Muscle layer of colon (tissue), 2 donors: Measurements from ENCODE around the gene PLCH1.
"Not testable (repeated sequence)": the region's sequence is repeated elsewhere in the genome, so short reads cannot be mapped to it uniquely, and the experiment has no call there.

Source experiments
- H3K27ac ChIP-seq: one replicate; pipeline ENCODE4 v1.7.0; 2013; ENCODE audit warnings: low read depth, mild to moderate bottlenecking, low read length, moderate library complexity
- H3K27me3 ChIP-seq, 2 donors: one replicate each; pipeline ENCODE4 v1.7.0; 2013; ENCODE audit warnings: low read length in 2 of 2, mild to moderate bottlenecking in 2 of 2; ENCODE audit not compliant: insufficient read depth in 2 of 2, control insufficient read depth in 1 of 2
- H3K36me3 ChIP-seq: one replicate; pipeline ENCODE4 v1.7.0; 2013; ENCODE audit warnings: mild to moderate bottlenecking, low read length; ENCODE audit not compliant: insufficient read depth
- H3K4me1 ChIP-seq: one replicate; pipeline ENCODE4 v1.7.0; 2013; ENCODE audit warnings: mild to moderate bottlenecking, low read length; ENCODE audit not compliant: insufficient read depth
- H3K4me3 ChIP-seq, 2 donors: one replicate each; pipeline ENCODE4 v1.7.0; 2013; ENCODE audit warnings: low read length in 2 of 2, low read depth in 1 of 2, mild to moderate bottlenecking in 1 of 2, moderate library complexity in 1 of 2
- H3K9ac ChIP-seq: one replicate; pipeline ENCODE4 v1.7.0; 2013; ENCODE audit warnings: low read length
- H3K9me3 ChIP-seq: one replicate; pipeline ENCODE4 v1.7.0; 2013; ENCODE audit warnings: mild to moderate bottlenecking, low read length
- donor health status: abdominal sarcoma.
- donor health status: Adenocarcinoma of cecum.

The PLCH1 gene

DNA sequence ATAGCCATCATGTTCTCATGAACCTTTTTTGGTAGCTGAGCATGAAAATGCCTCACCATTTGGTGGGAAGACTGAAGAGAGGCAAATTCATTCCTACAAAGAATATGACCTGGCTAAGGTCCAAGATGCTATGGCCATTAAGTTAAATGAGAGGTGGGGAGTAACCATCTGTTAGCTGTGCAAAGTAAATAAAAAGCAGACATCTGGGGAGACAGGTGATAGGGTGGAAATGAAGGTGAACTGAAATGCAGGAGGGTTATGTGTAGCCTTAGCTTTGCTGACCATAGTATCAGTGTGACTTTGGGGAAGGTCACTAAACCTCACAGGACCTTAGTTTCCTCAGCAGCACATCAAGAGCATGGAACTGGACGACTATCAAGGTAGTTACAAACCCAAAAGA lies 340.4 kb downstream of the PLCH1 start:
- Histone ChIP-seq H3K9me3 (no peaks in the 10 kb centered on the region), H3K36me3 (no peaks in the 10 kb centered on the region), H3K4me3 (no peak overlapping the region), H3K27ac (no peak overlapping the region), H3K4me1 (no peaks in the 10 kb centered on the region), H3K9ac (no peak overlapping the region), H3K27me3 (no peaks in the 10 kb centered on the region)

DNA sequence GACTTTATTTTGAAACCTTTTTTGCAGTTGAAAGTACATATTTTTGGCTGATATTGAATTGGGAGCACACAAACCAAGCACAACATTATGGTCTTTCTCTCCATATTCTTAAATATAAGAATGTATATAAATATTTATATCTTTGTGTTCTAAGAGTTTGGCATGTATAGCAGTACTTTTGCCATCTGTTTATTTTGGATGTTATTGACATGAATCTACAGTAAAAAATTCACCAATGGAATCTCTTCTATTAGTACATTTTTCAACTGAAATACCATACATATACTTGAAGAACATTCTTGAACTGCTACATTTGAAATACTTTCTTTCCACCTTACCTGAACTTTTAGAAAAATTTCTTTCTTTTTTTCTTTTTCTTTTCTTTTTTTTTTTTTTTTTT lies 342.2 kb downstream of the PLCH1 start:
- H3K9ac ChIP-seq, result no peak overlapping the region
- no peak overlapping the region for H3K27ac ChIP-seq
- no peaks in the 10 kb centered on the region for H3K9me3 ChIP-seq
- H3K4me1 ChIP-seq, result no peaks in the 10 kb centered on the region
- no peaks in the 10 kb centered on the region for H3K36me3 ChIP-seq
- H3K27me3 ChIP-seq, result no peaks in the 10 kb centered on the region
- no peak overlapping the region for H3K4me3 ChIP-seq

DNA sequence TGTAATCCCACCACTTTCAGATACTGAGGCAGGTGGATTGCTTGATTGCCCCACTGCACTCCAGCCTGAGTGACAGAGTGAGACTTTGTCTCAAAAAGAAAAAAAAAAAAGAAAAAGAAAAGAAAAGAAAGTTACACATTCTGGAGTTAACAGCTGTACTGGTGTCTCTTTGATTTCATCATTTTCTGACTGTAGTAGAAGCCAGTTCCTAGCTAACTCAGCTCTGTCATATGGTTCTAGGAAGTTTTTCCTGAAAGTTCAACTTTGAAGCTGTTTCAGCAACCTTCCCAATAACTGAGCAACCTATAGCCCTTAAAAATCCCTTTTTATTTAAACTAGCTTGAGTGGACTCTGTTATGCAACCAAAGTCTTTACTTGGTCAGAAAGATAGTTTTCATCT lies 346.8 kb downstream of the PLCH1 start:
- Histone ChIP-seq H3K27me3 (no peaks in the 10 kb centered on the region), H3K9ac (no peak overlapping the region), H3K27ac (no peak overlapping the region), H3K4me1 (no peaks in the 10 kb centered on the region), H3K36me3 (no peaks in the 10 kb centered on the region), H3K4me3 (no peak overlapping the region), H3K9me3 (no peaks in the 10 kb centered on the region)

DNA sequence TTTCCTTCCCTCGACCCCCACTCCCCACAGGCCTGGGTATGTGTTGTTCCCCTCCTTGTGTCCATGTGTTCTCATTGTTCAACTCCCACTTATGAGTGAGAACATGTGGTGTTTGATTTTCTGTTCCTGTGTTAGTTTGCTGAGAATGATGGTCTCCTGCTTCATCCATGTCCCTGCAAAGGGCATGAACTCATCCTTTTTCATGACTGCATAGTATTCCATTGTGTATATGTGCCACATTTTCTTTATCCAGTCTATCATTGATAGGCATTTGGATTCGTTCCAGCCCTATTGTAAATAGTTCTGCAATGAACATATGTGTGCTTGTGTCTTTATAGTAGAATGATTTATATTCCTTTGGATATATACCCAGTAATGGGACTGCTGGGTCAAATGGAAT lies 350.0 kb downstream of the PLCH1 start:
- H3K4me3 ChIP-seq, H3K9ac ChIP-seq, H3K27ac ChIP-seq, H3K27me3 ChIP-seq, H3K36me3 ChIP-seq, H3K4me1 ChIP-seq, H3K9me3 ChIP-seq: not testable (repeated sequence)

DNA sequence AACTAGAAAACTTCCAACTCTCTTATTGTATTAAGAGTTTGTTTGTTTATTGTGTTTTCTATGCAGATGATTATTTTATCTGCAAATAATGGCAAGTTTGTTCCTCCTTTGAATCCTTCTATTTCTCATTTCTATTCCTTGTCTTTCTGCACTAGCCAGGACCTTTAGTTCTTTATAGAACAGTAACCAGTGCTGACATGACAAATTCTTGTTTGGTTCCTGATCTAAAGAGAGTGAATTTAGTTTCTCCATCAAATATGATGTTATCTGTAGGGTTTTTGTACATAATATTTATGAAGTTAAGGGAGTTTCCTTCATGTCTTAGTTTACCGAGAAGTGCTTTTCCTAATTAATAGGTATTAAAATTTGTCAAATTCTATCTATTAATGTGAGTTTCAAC lies 350.6 kb downstream of the PLCH1 start:
- Histone ChIP-seq H3K27ac (no peak overlapping the region), H3K9ac (no peak overlapping the region), H3K36me3 (no peaks in the 10 kb centered on the region), H3K27me3 (no peaks in the 10 kb centered on the region), H3K4me1 (no peaks in the 10 kb centered on the region), H3K9me3 (no peaks in the 10 kb centered on the region), H3K4me3 (no peak overlapping the region)

DNA sequence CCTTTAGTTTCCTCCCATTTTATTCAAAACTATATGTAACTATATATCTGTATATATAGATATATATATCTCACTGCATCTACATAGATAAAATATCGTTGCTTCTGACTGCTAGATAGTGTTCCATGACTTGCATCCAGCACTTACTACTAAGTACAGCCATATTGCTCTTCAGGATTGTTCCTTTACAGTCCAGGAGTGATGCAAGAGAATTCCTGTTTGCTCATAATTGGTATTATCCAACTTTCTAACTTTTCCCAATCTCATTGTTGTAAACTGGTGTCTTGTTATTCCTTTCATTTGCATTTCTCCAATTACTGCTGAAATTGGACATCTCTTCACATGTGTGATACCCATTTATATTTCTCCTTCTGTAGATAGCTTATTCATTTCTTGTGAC lies 351.6 kb downstream of the PLCH1 start:
- Histone ChIP-seq H3K9ac (no peak overlapping the region), H3K4me1 (no peaks in the 10 kb centered on the region), H3K4me3 (no peak overlapping the region), H3K27ac (no peak overlapping the region), H3K27me3 (no peaks in the 10 kb centered on the region), H3K9me3 (no peaks in the 10 kb centered on the region), H3K36me3 (no peaks in the 10 kb centered on the region)

DNA sequence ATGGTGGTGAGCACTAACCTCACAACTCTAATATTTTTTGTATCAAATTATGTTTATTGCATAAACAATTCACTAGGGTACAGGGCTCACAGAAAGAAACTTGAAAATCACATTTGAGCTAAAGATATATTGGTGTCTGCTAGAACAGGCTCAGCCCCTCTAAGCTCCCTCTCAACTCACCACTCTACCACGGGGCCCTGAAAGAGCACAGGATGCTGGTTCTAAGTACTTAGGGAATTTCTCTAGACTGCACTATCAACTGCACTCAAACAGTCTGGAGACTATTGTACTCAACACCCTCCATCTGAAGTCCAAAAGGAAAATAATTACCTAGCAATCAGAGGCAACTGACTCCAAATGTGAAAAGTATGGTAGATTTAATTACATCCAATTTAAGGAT lies 352.7 kb downstream of the PLCH1 start:
- Histone ChIP-seq H3K4me3 (no peak overlapping the region), H3K27ac (no peak overlapping the region), H3K9ac (no peak overlapping the region), H3K9me3 (no peaks in the 10 kb centered on the region), H3K36me3 (no peaks in the 10 kb centered on the region), H3K27me3 (no peaks in the 10 kb centered on the region), H3K4me1 (no peaks in the 10 kb centered on the region)

DNA sequence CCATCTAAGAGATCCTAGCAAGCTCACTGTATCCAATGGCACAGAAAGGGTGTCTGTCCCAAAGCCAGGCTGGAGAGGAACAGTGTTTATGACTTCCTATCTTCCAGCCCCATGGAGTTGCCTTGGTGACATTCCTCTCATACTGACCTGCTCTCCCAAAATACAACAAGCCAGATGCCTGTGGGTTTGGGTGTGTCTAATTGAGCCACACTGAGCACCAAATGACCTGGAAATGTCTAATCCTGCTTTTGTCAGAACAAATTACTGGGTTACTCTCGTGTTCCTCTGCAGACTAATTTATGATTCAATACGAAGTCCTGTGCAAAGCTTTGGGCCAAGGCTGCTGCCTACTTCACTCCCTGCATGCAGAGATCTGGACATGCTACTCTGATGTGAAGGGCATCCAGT lies 353.3 kb downstream of the PLCH1 start:
- H3K27ac ChIP-seq, result no peak overlapping the region

DNA sequence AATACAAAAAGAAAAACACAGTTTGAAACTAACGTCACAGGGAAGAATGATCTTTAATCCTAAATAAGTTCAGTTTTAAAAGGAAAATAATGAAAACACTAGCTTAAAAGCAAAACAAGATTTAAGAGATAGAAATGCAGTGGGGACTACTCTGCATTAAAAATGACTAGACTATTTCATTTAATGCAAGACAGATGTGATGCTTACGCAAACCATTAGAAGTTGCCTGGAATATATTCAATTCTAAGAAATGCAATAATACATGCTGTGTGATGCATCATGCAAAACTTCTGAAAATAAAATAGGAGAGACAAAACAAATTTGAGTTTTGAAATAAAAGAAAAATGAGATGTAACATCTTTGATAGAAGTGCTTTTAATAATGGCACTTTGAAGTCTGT lies 353.8 kb downstream of the PLCH1 start:
- Histone ChIP-seq H3K27ac (no peak overlapping the region), H3K27me3 (no peaks in the 10 kb centered on the region), H3K36me3 (no peaks in the 10 kb centered on the region), H3K9me3 (no peaks in the 10 kb centered on the region), H3K9ac (no peak overlapping the region), H3K4me1 (no peaks in the 10 kb centered on the region), H3K4me3 (no peak overlapping the region)

More for the DNA sequence above, 353.3 kb downstream of the PLCH1 start:
- H3K9me3 ChIP-seq, result no peaks in the 10 kb centered on the region
- H3K4me1 ChIP-seq, result no peaks in the 10 kb centered on the region
- no peaks in the 10 kb centered on the region for H3K36me3 ChIP-seq
- no peak overlapping the region for H3K4me3 ChIP-seq
- H3K9ac ChIP-seq, result no peak overlapping the region
- no peaks in the 10 kb centered on the region for H3K27me3 ChIP-seq

DNA sequence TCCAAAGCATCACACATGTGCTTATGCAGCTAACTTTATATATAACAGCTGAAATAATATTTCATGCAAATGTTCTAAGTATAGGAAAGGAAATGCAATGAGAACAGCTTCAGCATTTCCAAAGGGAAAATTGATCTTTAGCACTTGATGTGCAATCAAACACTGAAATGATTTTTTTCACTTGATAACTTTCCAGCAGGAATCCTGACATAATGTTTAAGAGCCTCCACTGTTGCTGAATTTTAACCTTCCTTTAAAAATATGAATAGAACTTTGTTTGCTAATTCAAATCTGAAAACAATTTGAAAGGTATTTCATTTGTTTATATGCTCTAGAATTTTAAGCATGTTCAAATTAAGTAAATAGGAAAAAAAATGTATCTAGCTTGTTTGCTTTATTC lies 354.5 kb downstream of the PLCH1 start:
- no peak overlapping the region for H3K9ac ChIP-seq

DNA sequence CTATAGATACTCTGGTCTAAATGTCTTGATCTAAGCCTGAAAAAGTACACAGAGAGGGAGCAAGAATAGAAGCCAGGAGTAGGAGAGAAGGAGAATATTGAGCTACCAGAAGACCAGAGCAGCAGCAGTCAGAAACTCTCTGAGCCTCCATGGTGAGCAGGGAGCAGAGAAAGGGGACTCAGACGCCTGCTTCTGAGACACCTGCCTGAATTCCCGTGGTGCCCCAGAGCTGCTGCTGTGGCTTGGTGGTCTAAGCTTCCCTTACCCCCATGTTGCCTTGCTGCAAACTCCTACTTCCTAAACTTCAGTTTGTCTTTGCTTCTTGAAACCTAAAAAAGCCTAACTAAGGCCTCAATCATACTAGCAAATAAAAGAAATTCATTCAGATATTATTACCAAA lies 356.5 kb downstream of the PLCH1 start:
- Histone ChIP-seq H3K9me3 (no peaks in the 10 kb centered on the region), H3K27ac (no peak overlapping the region), H3K36me3 (no peaks in the 10 kb centered on the region), H3K4me1 (no peaks in the 10 kb centered on the region), H3K4me3 (no peak overlapping the region), H3K27me3 (no peaks in the 10 kb centered on the region), H3K9ac (no peak overlapping the region)

More for the DNA sequence above, 354.5 kb downstream of the PLCH1 start:
- no peak overlapping the region for H3K27ac ChIP-seq
- no peaks in the 10 kb centered on the region for H3K4me1 ChIP-seq
- H3K9me3 ChIP-seq, result no peaks in the 10 kb centered on the region
- H3K27me3 ChIP-seq, result no peaks in the 10 kb centered on the region
- H3K36me3 ChIP-seq, result no peaks in the 10 kb centered on the region
- no peak overlapping the region for H3K4me3 ChIP-seq

DNA sequence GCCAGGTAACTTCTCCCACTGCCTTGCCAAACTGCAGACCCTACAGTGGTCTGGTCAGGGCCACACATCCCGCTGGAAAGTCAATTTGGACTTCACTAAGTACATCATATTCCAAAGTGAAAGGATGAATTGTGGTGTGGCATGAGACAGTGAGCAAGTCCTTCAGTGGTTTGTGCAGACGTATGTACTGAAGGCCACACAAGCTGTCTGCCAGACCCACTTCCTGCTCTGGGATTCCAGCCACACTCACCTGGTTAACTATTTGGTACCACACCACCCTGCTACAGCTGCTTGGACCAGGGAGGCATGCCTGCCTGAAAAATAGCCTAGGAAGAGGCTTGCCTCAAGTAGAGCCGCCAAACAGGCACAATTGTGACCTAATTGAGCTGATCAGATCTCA lies 357.3 kb downstream of the PLCH1 start:
- H3K36me3 ChIP-seq, result no peaks in the 10 kb centered on the region
- no peak overlapping the region for H3K9ac ChIP-seq
- no peaks in the 10 kb centered on the region for H3K4me1 ChIP-seq
- no peaks in the 10 kb centered on the region for H3K27me3 ChIP-seq
- no peak overlapping the region for H3K27ac ChIP-seq
- H3K9me3 ChIP-seq, result no peaks in the 10 kb centered on the region
- H3K4me3 ChIP-seq, result no peak overlapping the region
